Subcutaneous abdominal adipose tissue (tissue), 5 donors: ENCODE data around the gene PLA2G3.

Source experiments
- H3K27ac ChIP-seq: one replicate; pipeline ENCODE4 v1.7.0; 2013; ENCODE audit warnings: low read depth, mild to moderate bottlenecking, inconsistent platforms, low read length, moderate library complexity
- H3K27me3 ChIP-seq, 5 donors: one replicate each; pipeline ENCODE4 v1.7.0; 2013; ENCODE audit warnings: low read length in 5 of 5, inconsistent platforms in 1 of 5; ENCODE audit not compliant: control insufficient read depth in 5 of 5, insufficient read depth in 4 of 5
- H3K36me3 ChIP-seq, 5 donors: one replicate each; pipeline ENCODE4 v1.7.0; 2013; ENCODE audit warnings: low read length in 5 of 5; ENCODE audit not compliant: control insufficient read depth in 5 of 5, insufficient read depth in 5 of 5
- H3K4me1 ChIP-seq, 5 donors: one replicate each; pipeline ENCODE4 v1.7.0; 2013; ENCODE audit warnings: low read length in 5 of 5, mild to moderate bottlenecking in 3 of 5, moderate library complexity in 1 of 5; ENCODE audit not compliant: control insufficient read depth in 5 of 5, insufficient read depth in 5 of 5
- H3K4me3 ChIP-seq, 5 donors: one replicate each; pipeline ENCODE4 v1.7.0; 2013; ENCODE audit warnings: low read length in 5 of 5, low read depth in 1 of 5
- H3K9ac ChIP-seq, 5 donors: one replicate each; pipeline ENCODE4 v1.7.0; 2013; ENCODE audit warnings: low read length in 5 of 5, mild to moderate bottlenecking in 4 of 5, moderate library complexity in 3 of 5
- H3K9me3 ChIP-seq, 5 donors: one replicate each; pipeline ENCODE4 v1.7.0; 2013; ENCODE audit warnings: low read length in 5 of 5; ENCODE audit not compliant: control insufficient read depth in 5 of 5
- donor health status: healthy.
- donor health status: healthy.
- donor health status: healthy.
- donor health status: healthy.
- donor health status: healthy.

The PLA2G3 gene

GRCh38 chr22:31137721-31138120, 2.6 kb downstream of the PLA2G3 start:
- H3K27me3 ChIP-seq, result peaks cover 11 to 29% (median 24%) of the 10 kb centered on the region in 5 donors
- no peak overlapping the region for H3K9ac ChIP-seq
- no peaks in the 10 kb centered on the region for H3K36me3 ChIP-seq
- no peak overlapping the region for H3K27ac ChIP-seq
- H3K4me3 ChIP-seq, result no peak overlapping the region
- no peaks in the 10 kb centered on the region for H3K9me3 ChIP-seq
- peaks cover 0 to under 1% (median 0%) of the 10 kb centered on the region in 5 donors for H3K4me1 ChIP-seq

GRCh38 chr22:31136711-31137110, 3.6 kb downstream of the PLA2G3 start:
- H3K4me3 ChIP-seq, result no peak overlapping the region
- peaks cover 11 to 29% (median 24%) of the 10 kb centered on the region in 5 donors for H3K27me3 ChIP-seq
- H3K9ac ChIP-seq, result no peak overlapping the region
- H3K9me3 ChIP-seq, result no peaks in the 10 kb centered on the region
- no peaks in the 10 kb centered on the region for H3K36me3 ChIP-seq
- H3K4me1 ChIP-seq, result no peaks in the 10 kb centered on the region
- H3K27ac ChIP-seq, result no peak overlapping the region

GRCh38 chr22:31136155-31136554, 4.2 kb downstream of the PLA2G3 start:
- H3K9ac ChIP-seq, result no peak overlapping the region
- no peaks in the 10 kb centered on the region for H3K36me3 ChIP-seq
- peaks cover 11 to 29% (median 24%) of the 10 kb centered on the region in 5 donors for H3K27me3 ChIP-seq
- no peak overlapping the region for H3K4me3 ChIP-seq
- no peaks in the 10 kb centered on the region for H3K4me1 ChIP-seq
- no peak overlapping the region for H3K27ac ChIP-seq
- no peaks in the 10 kb centered on the region for H3K9me3 ChIP-seq

GRCh38 chr22:31135706-31136105, 4.6 kb downstream of the PLA2G3 start:
- Histone ChIP-seq H3K9ac (no peak overlapping the region), H3K36me3 (no peaks in the 10 kb centered on the region), H3K27ac (no peak overlapping the region), H3K27me3 (peaks cover 11 to 29% (median 24%) of the 10 kb centered on the region in 5 donors), H3K4me3 (no peak overlapping the region), H3K9me3 (no peaks in the 10 kb centered on the region), H3K4me1 (no peaks in the 10 kb centered on the region)

- no peaks in the 10 kb centered on the region for H3K4me1 ChIP-seq
- peaks cover 11 to 24% (median 15%) of the 10 kb centered on the region in 5 donors for H3K27me3 ChIP-seq
- H3K9ac ChIP-seq, result no peak overlapping the region
- no peaks in the 10 kb centered on the region for H3K9me3 ChIP-seq
- H3K36me3 ChIP-seq, result no peaks in the 10 kb centered on the region
- H3K27ac ChIP-seq, result no peak overlapping the region
- H3K4me3 ChIP-seq, result no peak overlapping the region
Observed at GRCh38 chr22:31134688-31135087, 5.6 kb downstream of the PLA2G3 start.

GRCh38 chr22:31133911-31134310, 6.4 kb downstream of the PLA2G3 start:
- Histone ChIP-seq H3K4me1 (no peaks in the 10 kb centered on the region), H3K4me3 (no peak overlapping the region), H3K36me3 (no peaks in the 10 kb centered on the region), H3K9ac (no peak overlapping the region), H3K27me3 (peaks cover 8 to 19% (median 8%) of the 10 kb centered on the region in 5 donors), H3K9me3 (no peaks in the 10 kb centered on the region), H3K27ac (no peak overlapping the region)

GRCh38 chr22:31130873-31131272, 9.4 kb downstream of the PLA2G3 start:
- Histone ChIP-seq H3K9ac (no peak overlapping the region), H3K9me3 (no peaks in the 10 kb centered on the region), H3K4me3 (no peak overlapping the region), H3K27ac (no peak overlapping the region), H3K4me1 (peaks cover 0 to 3% (median 0%) of the 10 kb centered on the region in 5 donors), H3K36me3 (no peaks in the 10 kb centered on the region), H3K27me3 (peaks cover 4 to 10% (median 7%) of the 10 kb centered on the region in 5 donors)

GRCh38 chr22:31128156-31128555, 12.2 kb downstream of the PLA2G3 start:
- peaks cover 6 to 16% (median 11%) of the 10 kb centered on the region in 5 donors for H3K27me3 ChIP-seq
- no peak overlapping the region for H3K4me3 ChIP-seq
- H3K36me3 ChIP-seq, result no peaks in the 10 kb centered on the region
- H3K27ac ChIP-seq, result no peak overlapping the region
- peaks cover 0 to 7% (median 0%) of the 10 kb centered on the region in 5 donors for H3K4me1 ChIP-seq
- H3K9ac ChIP-seq, result no peak overlapping the region
- no peaks in the 10 kb centered on the region for H3K9me3 ChIP-seq

- no peak overlapping the region for H3K9ac ChIP-seq
- H3K4me1 ChIP-seq, result peaks cover 0 to 16% (median 8%) of the 10 kb centered on the region in 5 donors
- peaks cover 6 to 17% (median 11%) of the 10 kb centered on the region in 5 donors for H3K27me3 ChIP-seq
- H3K9me3 ChIP-seq, result no peaks in the 10 kb centered on the region
- H3K36me3 ChIP-seq, result no peaks in the 10 kb centered on the region
- no peak overlapping the region for H3K4me3 ChIP-seq
- no peak overlapping the region for H3K27ac ChIP-seq
Observed at GRCh38 chr22:31127181-31127772, 13.0 kb downstream of the PLA2G3 start.

- Histone ChIP-seq H3K36me3 (no peaks in the 10 kb centered on the region), H3K4me1 (peaks cover 0 to 16% (median 9%) of the 10 kb centered on the region in 5 donors), H3K27ac (no peak overlapping the region)
Observed at GRCh38 chr22:31126869-31127175, 13.5 kb downstream of the PLA2G3 start.

More at GRCh38 chr22:31126869-31127175, 13.5 kb downstream of the PLA2G3 start:
- H3K9ac ChIP-seq, result no peak overlapping the region
- peaks cover 6 to 17% (median 11%) of the 10 kb centered on the region in 5 donors for H3K27me3 ChIP-seq
- H3K9me3 ChIP-seq, result no peaks in the 10 kb centered on the region
- no peak overlapping the region for H3K4me3 ChIP-seq
